Smooth muscle cell (in vitro differentiated cells): ENCODE results near the gene GALK2. TPM values are rescaled to one million over a fixed set of nuclear protein-coding genes. Genes with fewer than 3 reads are reported as not detected.
A peak's percentile ranks its signal among the peaks of the same experiment; 100 is the strongest.

ENCODE experiments used
- DNase-seq: peaks from one replicate; lab custom pipeline; 2025; ENCODE audit not compliant: unreplicated experiment; lab: John Stamatoyannopoulos, UW
- H2AFZ ChIP-seq: fragments of 200-600 bp; sonication (generic); 2 replicates; pipeline ENCODE4 v1.6.0; 2016; ENCODE audit warnings: antibody characterized with exemption, low read depth, mild to moderate bottlenecking
- H3F3A ChIP-seq: fragments of 200-600 bp; sonication (generic); 2 replicates; pipeline ENCODE4 v1.6.0; 2017; ENCODE audit warnings: antibody characterized with exemption, low read depth
- H3K27ac ChIP-seq: fragments of 200-600 bp; sonication (generic); 2 replicates; pipeline ENCODE4 v1.5.1; 2016; ENCODE audit warnings: low read depth, mild to moderate bottlenecking
- H3K27me3 ChIP-seq: fragments of 200-600 bp; sonication (generic); 2 replicates; pipeline ENCODE4 v1.6.1; 2016; ENCODE audit warnings: low read depth, mild to moderate bottlenecking
- H3K36me3 ChIP-seq: fragments of 200-600 bp; sonication (generic); 2 replicates; pipeline ENCODE4 v1.5.1; 2016; ENCODE audit warnings: low read depth
- H3K4me1 ChIP-seq: fragments of 200-600 bp; sonication (generic); 2 replicates; pipeline ENCODE4 v1.5.1; 2016; ENCODE audit warnings: low read depth
- H3K4me2 ChIP-seq: fragments of 200-600 bp; sonication (generic); 2 replicates; pipeline ENCODE4 v1.6.0; 2016; ENCODE audit warnings: mild to moderate bottlenecking
- H3K4me3 ChIP-seq: fragments of 200-600 bp; sonication (generic); 2 replicates; pipeline ENCODE4 v1.5.1; 2016; ENCODE audit warnings: mild to moderate bottlenecking
- H3K79me2 ChIP-seq: fragments of 200-600 bp; sonication (generic); 2 replicates; pipeline ENCODE4 v1.6.0; 2016; ENCODE audit warnings: low read depth, mild to moderate bottlenecking
- H3K9ac ChIP-seq: fragments of 200-600 bp; sonication (generic); 2 replicates; pipeline ENCODE4 v1.6.0; 2016; ENCODE audit warnings: low read depth
- H3K9me3 ChIP-seq: fragments of 200-600 bp; sonication (generic); replicated peaks from 2 replicates; pipeline ENCODE4 v1.5.1; 2016; ENCODE audit warnings: low read depth
- H4K20me1 ChIP-seq: fragments of 200-600 bp; sonication (generic); 2 replicates; pipeline ENCODE4 v1.6.0; 2016; ENCODE audit warnings: low read depth
- WGBS: methylation state at CpG from one replicate; pipeline ENCODE4 v1.1.7; 2016; ENCODE audit warnings: low lambda C conversion rate; 5-methylcytosine and 5-hydroxymethylcytosine counted together
- polyA plus RNA-seq: library from polyadenylated mRNA; unstranded; fragments of >200 nt; fragmentation: Nextera tagmentation; extraction: Ambion mirVana; gene quantifications from 2 replicates; pipeline ENCODE4 v1.2.1, GENCODE V29; 2016
- total RNA-seq: library from RNA; depleted of rRNA; stranded (reverse); fragments of >200 nt; gene quantifications from 2 replicates; pipeline ENCODE4 v1.2.3, GENCODE V29; 2014
- TF ChIP-seq, protein P1 (sequence below): fragments of 200-600 bp; sonication (generic); IDR thresholded peaks from 2 replicates; pipeline ENCODE4 v1.5.1; 2017; ENCODE audit warnings: borderline replicate concordance, mild to moderate bottlenecking, antibody characterized with exemption; ENCODE audit not compliant: insufficient read depth, poor library complexity, severe bottlenecking

GALK2 gene
- total and polyA plus RNA-seq, 2 experiments from 2014 or later, result 24.4 to 33.4 TPM

DNA sequence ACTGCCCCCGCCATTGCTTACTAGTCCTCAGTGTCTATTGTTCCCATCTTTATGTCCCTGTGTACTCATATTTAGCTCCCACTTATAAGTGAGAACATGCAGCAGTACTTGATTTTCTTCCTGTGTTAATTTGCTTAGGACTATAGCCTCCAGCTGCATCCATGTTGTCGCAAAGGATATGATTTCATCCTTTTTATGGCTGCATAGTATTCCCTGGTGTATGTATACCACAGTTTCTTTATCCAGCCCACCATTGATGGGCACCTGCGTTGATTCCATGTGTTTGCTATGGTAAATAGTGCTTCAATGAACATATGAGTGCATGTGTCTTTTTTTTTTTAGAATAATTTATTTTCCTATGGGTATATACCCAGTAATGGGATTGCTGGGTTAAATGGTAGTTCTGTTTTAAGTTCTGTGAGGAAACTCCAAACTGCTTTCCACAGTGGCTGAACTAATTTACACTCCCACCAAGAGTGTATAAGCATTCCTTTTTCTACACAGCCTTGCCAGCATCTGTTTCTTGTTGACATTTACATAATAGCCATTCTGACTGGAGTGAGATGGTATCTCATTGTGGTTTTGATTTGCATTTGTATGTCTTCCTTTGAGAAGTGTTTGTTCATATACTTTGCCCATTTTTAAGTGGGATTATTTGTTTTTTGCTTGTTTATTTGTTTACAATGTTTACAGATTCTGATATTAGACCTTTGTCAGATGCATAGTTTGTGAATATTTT, 53.7 kb downstream of the GALK2 start:
- TF ChIP-seq, protein P1, sequence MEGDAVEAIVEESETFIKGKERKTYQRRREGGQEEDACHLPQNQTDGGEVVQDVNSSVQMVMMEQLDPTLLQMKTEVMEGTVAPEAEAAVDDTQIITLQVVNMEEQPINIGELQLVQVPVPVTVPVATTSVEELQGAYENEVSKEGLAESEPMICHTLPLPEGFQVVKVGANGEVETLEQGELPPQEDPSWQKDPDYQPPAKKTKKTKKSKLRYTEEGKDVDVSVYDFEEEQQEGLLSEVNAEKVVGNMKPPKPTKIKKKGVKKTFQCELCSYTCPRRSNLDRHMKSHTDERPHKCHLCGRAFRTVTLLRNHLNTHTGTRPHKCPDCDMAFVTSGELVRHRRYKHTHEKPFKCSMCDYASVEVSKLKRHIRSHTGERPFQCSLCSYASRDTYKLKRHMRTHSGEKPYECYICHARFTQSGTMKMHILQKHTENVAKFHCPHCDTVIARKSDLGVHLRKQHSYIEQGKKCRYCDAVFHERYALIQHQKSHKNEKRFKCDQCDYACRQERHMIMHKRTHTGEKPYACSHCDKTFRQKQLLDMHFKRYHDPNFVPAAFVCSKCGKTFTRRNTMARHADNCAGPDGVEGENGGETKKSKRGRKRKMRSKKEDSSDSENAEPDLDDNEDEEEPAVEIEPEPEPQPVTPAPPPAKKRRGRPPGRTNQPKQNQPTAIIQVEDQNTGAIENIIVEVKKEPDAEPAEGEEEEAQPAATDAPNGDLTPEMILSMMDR, result no peak
- H4K20me1 ChIP-seq, result no peaks in the 10 kb centered on the region
- 81% methylated on average over 3 of the region's 3 CpGs for WGBS
- H3K27ac ChIP-seq, result no peak overlapping the region
- H3K36me3 ChIP-seq, result peaks cover 6% of the 10 kb centered on the region
- H2AFZ ChIP-seq, result no peak overlapping the region
- H3K4me3 ChIP-seq, result no peak overlapping the region
- no peaks in the 10 kb centered on the region for H3K27me3 ChIP-seq
- no peak overlapping the region for H3K9ac ChIP-seq
- H3F3A ChIP-seq, result no peaks in the 10 kb centered on the region
- no peaks in the 10 kb centered on the region for H3K4me1 ChIP-seq
- peaks cover 3% of the 10 kb centered on the region for H3K9me3 ChIP-seq
- no peak for DNase-seq
- H3K4me2 ChIP-seq, result no peak overlapping the region
- peaks cover 21% of the 10 kb centered on the region for H3K79me2 ChIP-seq

- no peak overlapping the region for H3K9ac ChIP-seq
- no peak overlapping the region for H3K27ac ChIP-seq
- peaks cover 30% of the 10 kb centered on the region for H3K79me2 ChIP-seq
- H3F3A ChIP-seq, result no peaks in the 10 kb centered on the region
- no peaks in the 10 kb centered on the region for H3K4me1 ChIP-seq
- H4K20me1 ChIP-seq, result no peaks in the 10 kb centered on the region
- no peak overlapping the region for H2AFZ ChIP-seq
- no peaks in the 10 kb centered on the region for H3K27me3 ChIP-seq
- TF ChIP-seq, protein P1, result peak; percentile 31
- H3K4me3 ChIP-seq, result no peak overlapping the region
- H3K4me2 ChIP-seq, result no peak overlapping the region
- peaks cover 3% of the 10 kb centered on the region for H3K9me3 ChIP-seq
- no peak for DNase-seq
- 83% methylated on average over 3 of the region's 3 CpGs for WGBS
- H3K36me3 ChIP-seq, result peaks cover 6% of the 10 kb centered on the region
Observed at GRCh38 chr15:49225572-49226281, 55.7 kb downstream of the GALK2 start.

DNA sequence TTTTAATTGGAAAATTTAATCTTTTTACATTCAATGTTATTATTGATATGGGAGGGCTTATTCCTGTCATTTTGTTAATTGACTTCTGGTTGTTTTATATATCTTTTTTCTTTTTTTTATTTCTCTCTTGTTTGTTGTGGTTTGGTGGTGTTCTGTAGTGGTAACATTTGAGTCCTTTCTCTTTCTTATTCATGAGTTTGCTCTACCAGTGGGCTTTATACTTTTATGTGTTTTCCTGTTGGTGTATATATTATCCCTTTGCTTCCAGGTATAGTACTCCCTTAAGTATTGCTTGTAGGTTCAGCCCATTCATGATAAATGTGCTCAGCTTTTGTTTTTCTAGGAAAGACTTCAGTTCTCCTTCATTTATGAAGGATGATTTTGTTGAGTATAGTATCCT, 57.6 kb downstream of the GALK2 start:
- Histone ChIP-seq H3F3A (no peaks in the 10 kb centered on the region), H3K79me2 (peaks cover 30% of the 10 kb centered on the region), H3K27me3 (no peaks in the 10 kb centered on the region), H3K9ac (no peak overlapping the region), H4K20me1 (no peaks in the 10 kb centered on the region), H2AFZ (no peak overlapping the region), H3K27ac (no peak overlapping the region), H3K36me3 (peaks cover 6% of the 10 kb centered on the region), H3K4me1 (no peaks in the 10 kb centered on the region), H3K4me3 (no peak overlapping the region), H3K4me2 (no peak overlapping the region), H3K9me3 (peaks cover 3% of the 10 kb centered on the region)
- DNase-seq, result no peak
- TF ChIP-seq, protein P1, result no peak
